ENCODE data around the gene DAPK1. TPM values are rescaled to one million over a fixed set of nuclear protein-coding genes. Genes with fewer than 3 reads are reported as not detected.

The DAPK1 gene
- total and polyA plus RNA-seq, 2 donors (not counting 1 experiment from before 2014, with no cell fraction given): 1.7 to 2.8 TPM

DNA sequence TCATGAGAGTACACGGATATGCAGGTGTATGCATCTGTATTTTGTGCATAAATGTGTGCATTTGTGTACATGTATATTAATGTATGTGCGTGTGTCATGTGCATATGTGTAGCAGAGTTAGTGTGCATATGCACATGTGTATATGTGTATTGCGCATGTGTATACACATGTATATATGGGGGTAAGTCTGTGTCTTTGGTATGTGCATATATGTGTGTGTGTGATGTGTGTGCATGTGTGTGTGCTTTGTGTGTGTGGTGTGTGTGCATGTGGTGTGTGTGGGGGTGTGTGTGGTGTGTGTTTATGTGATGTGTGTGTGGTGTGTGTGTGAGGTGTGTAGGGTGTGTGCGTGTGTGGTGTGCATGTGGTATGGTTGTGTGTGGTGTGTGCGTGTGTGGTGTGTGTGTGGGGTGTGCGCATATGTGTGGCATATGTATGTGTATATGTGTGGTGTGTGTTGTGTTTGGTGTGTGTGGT lies 215.2 kb downstream of the DAPK1 start:
- H3K9ac ChIP-seq (ENCODE audit: low read length): no peak overlapping the region

DNA sequence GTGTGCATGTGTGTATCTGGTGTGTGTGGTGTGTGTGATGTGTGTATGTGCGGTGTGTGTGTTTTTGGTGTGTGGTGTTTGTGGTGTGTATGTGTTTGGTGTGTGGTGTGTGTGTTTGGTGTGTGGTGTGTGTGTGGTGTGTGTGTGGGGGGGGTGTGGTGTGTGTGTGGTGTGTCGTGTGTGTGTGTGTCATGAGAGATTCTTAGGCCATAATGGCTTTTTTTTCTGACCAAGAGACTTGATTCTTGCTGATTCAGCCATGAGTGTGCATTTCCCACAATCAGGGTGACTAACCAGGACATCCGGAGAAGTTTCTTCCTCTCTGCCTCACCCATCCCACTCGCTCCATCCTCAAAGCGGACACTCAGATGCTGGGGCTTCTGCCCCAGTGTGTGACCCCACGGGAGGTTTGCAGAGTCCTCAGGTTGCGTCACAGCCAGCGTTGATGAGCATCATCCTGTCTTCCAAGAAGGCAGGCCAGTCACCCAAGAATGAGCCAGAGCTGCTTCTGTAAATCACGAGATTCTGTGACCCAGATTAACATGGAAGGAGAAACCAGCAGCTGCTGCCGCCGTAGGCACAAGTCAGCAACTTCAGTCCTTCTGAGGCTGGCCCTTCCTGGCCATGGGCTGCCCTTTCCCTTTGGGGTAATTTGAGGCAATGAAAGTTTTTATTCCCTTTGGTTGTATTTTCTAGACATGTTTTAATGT lies 215.8 kb downstream of the DAPK1 start:
- no peaks in the 10 kb centered on the region for H3K4me1 ChIP-seq (ENCODE audit: control insufficient read depth in 2 of 2, insufficient read depth in 2 of 2, low read length in 2 of 2)
- DNase-seq: no peak
- WGBS (ENCODE audit: insufficient coverage): 79% methylated on average over 11 of the region's 11 CpGs
- Mint-ChIP-seq H3K27me3 (peaks cover 6% of the 10 kb centered on the region), H3K4me1 (no peaks in the 10 kb centered on the region), H3K27ac (no peak overlapping the region), H3K9me3 (ENCODE audit: insufficient read depth) (no peaks in the 10 kb centered on the region), H3K4me3 (no peak overlapping the region)
- no peaks in the 10 kb centered on the region for H4K20me1 ChIP-seq (ENCODE audit: control insufficient read depth, insufficient read depth, low read length, poor library complexity, severe bottlenecking)
- TF ChIP-seq EZH2 (IDR thresholded peaks at IDR 0.05; ENCODE audit: borderline replicate concordance, insufficient read depth, low read depth, low read length, poor library complexity, severe bottlenecking): no peak
- TF ChIP-seq, protein P1, sequence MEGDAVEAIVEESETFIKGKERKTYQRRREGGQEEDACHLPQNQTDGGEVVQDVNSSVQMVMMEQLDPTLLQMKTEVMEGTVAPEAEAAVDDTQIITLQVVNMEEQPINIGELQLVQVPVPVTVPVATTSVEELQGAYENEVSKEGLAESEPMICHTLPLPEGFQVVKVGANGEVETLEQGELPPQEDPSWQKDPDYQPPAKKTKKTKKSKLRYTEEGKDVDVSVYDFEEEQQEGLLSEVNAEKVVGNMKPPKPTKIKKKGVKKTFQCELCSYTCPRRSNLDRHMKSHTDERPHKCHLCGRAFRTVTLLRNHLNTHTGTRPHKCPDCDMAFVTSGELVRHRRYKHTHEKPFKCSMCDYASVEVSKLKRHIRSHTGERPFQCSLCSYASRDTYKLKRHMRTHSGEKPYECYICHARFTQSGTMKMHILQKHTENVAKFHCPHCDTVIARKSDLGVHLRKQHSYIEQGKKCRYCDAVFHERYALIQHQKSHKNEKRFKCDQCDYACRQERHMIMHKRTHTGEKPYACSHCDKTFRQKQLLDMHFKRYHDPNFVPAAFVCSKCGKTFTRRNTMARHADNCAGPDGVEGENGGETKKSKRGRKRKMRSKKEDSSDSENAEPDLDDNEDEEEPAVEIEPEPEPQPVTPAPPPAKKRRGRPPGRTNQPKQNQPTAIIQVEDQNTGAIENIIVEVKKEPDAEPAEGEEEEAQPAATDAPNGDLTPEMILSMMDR (IDR thresholded peaks at IDR 0.05): no peak
- H3K4me2 ChIP-seq (replicated peaks; ENCODE audit: low read depth, low read length, poor library complexity, severe bottlenecking): no peak overlapping the region
- H3K9me3 ChIP-seq (ENCODE audit: control extremely low read depth in 1 of 3, control insufficient read depth in 2 of 3, insufficient read depth in 1 of 3, low read length in 2 of 3): no peaks in the 10 kb centered on the region
- intact Hi-C loops (cut with micrococcal nuclease): no loop called here
- H3K79me2 ChIP-seq (ENCODE audit: control insufficient read depth, insufficient read depth, low read length): no peaks in the 10 kb centered on the region
- no peak overlapping the region for H3K4me3 ChIP-seq (ENCODE audit: control extremely low read depth in 1 of 5, extremely low read depth in 1 of 5, insufficient read depth in 1 of 5, low read depth in 2 of 5, low read length in 4 of 5)
- H3K36me3 ChIP-seq (replicated peaks in 1 of 2; ENCODE audit: control extremely low read depth in 1 of 2, control insufficient read depth in 1 of 2, extremely low read depth in 1 of 2, insufficient read depth in 2 of 2, low read length in 1 of 2): no peaks in the 10 kb centered on the region
- no peak overlapping the region for H3K27ac ChIP-seq (ENCODE audit: low read length in 2 of 2)
- ATAC-seq (ENCODE audit: low read depth): no peak
- no peak overlapping the region for H2AFZ ChIP-seq (ENCODE audit: insufficient read depth, low read depth, low read length, poor library complexity, severe bottlenecking)
- H3K27me3 ChIP-seq (replicated peaks in 1 of 4; ENCODE audit: control extremely low read depth in 1 of 4, control insufficient read depth in 3 of 4, insufficient read depth in 4 of 4, low read length in 3 of 4): no peaks in the 10 kb centered on the region
- H3K9ac ChIP-seq (ENCODE audit: low read length): no peak overlapping the region
- POLR2A ChIA-PET: no interaction called here
- CTCF ChIA-PET: no interaction called here

More for the DNA sequence above, 215.2 kb downstream of the DAPK1 start:
- no peak overlapping the region for H3K4me2 ChIP-seq (replicated peaks; ENCODE audit: low read depth, low read length, poor library complexity, severe bottlenecking)
- ATAC-seq (ENCODE audit: low read depth) (no peak), DNase-seq (no peak)
- no peaks in the 10 kb centered on the region for H3K27me3 ChIP-seq (replicated peaks in 1 of 4; ENCODE audit: control extremely low read depth in 1 of 4, control insufficient read depth in 3 of 4, insufficient read depth in 4 of 4, low read length in 3 of 4)
- ChIA-PET POLR2A (no interaction called here), CTCF (no interaction called here)
- H3K9me3 ChIP-seq (ENCODE audit: control extremely low read depth in 1 of 3, control insufficient read depth in 2 of 3, insufficient read depth in 1 of 3, low read length in 2 of 3): no peaks in the 10 kb centered on the region
- no peaks in the 10 kb centered on the region for H3K36me3 ChIP-seq (replicated peaks in 1 of 2; ENCODE audit: control extremely low read depth in 1 of 2, control insufficient read depth in 1 of 2, extremely low read depth in 1 of 2, insufficient read depth in 2 of 2, low read length in 1 of 2)
- no peak overlapping the region for H3K27ac ChIP-seq (ENCODE audit: low read length in 2 of 2)
- no peaks in the 10 kb centered on the region for H4K20me1 ChIP-seq (ENCODE audit: control insufficient read depth, insufficient read depth, low read length, poor library complexity, severe bottlenecking)
- H3K4me3 ChIP-seq (ENCODE audit: control extremely low read depth in 1 of 5, extremely low read depth in 1 of 5, insufficient read depth in 1 of 5, low read depth in 2 of 5, low read length in 4 of 5): no peak overlapping the region
- intact Hi-C loops (cut with micrococcal nuclease): no loop called here
- no peaks in the 10 kb centered on the region for H3K9me3 Mint-ChIP-seq (ENCODE audit: insufficient read depth)
- no peaks in the 10 kb centered on the region for H3K4me1 ChIP-seq (ENCODE audit: control insufficient read depth in 2 of 2, insufficient read depth in 2 of 2, low read length in 2 of 2)
- no peaks in the 10 kb centered on the region for H3K4me1 Mint-ChIP-seq
- no peak overlapping the region for H2AFZ ChIP-seq (ENCODE audit: insufficient read depth, low read depth, low read length, poor library complexity, severe bottlenecking)
- TF ChIP-seq EZH2 (IDR thresholded peaks at IDR 0.05; ENCODE audit: borderline replicate concordance, insufficient read depth, low read depth, low read length, poor library complexity, severe bottlenecking): no peak
- TF ChIP-seq, protein P1 (IDR thresholded peaks at IDR 0.05): no peak
- no peak overlapping the region for H3K4me3 Mint-ChIP-seq
- no peak overlapping the region for H3K27ac Mint-ChIP-seq
- WGBS (ENCODE audit: insufficient coverage): over 99% methylated on average over 6 of the region's 6 CpGs
- H3K27me3 Mint-ChIP-seq: peaks cover under 1% of the 10 kb centered on the region
- no peaks in the 10 kb centered on the region for H3K79me2 ChIP-seq (ENCODE audit: control insufficient read depth, insufficient read depth, low read length)
